B cell (primary cell): ENCODE results near the gene SPACA4.

Experiments
- CTCF ChIP-seq: fragments of 200-600 bp; IDR thresholded peaks from one replicate; pipeline ENCODE4 v1.8.0; 2022; ENCODE audit warnings: antibody characterized with exemption, mild to moderate bottlenecking
- EZH2 ChIP-seq: IDR thresholded peaks from 2 replicates; pipeline ENCODE4 v1.6.1; 2012; ENCODE audit warnings: borderline replicate concordance, low read depth, mild to moderate bottlenecking, moderate library complexity, low read length; ENCODE audit not compliant: insufficient read depth, poor library complexity, severe bottlenecking

GRCh38 chr19:48556825-48557224 is 49.7 kb upstream of the SPACA4 start:
- TF ChIP-seq CTCF (no peak), EZH2 (no peak)
